Osteoblast (primary cell): ENCODE measurements around the gene CYP2A7. TPM values are rescaled to one million over a fixed set of nuclear protein-coding genes. Genes with fewer than 3 reads are reported as not detected.
A peak's percentile ranks its signal among the peaks of the same experiment; 100 is the strongest.
"Not testable (repeated sequence)": the region's sequence is repeated elsewhere in the genome, so short reads cannot be mapped to it uniquely, and the experiment has no call there.

Source experiments
- DNase-seq: peaks from one replicate; pipeline ENCODE4 v3.0.0; 2011; ENCODE audit warnings: low spot score, mixed read lengths; ENCODE audit not compliant: insufficient read length; ENCODE audit errors: missing footprints
- H2AFZ ChIP-seq: 2 replicates; pipeline ENCODE4 v1.6.0; 2011; ENCODE audit warnings: mild to moderate bottlenecking, low read length
- H3K27ac ChIP-seq: 2 replicates; pipeline ENCODE4 v1.5.1; 2011; ENCODE audit warnings: mild to moderate bottlenecking, low read depth, low read length, moderate library complexity
- H3K27me3 ChIP-seq: 2 replicates; pipeline ENCODE4 v1.6.0; 2012; ENCODE audit warnings: mild to moderate bottlenecking, control low read depth, inconsistent platforms, low read length, moderate library complexity; ENCODE audit not compliant: insufficient read depth
- H3K36me3 ChIP-seq: 2 replicates; pipeline ENCODE4 v1.5.1; 2011; ENCODE audit warnings: mild to moderate bottlenecking, low read length, control low read depth, moderate library complexity; ENCODE audit not compliant: insufficient read depth
- H3K4me1 ChIP-seq: 2 replicates; pipeline ENCODE4 v1.5.1; 2011; ENCODE audit warnings: mild to moderate bottlenecking, low read length, control low read depth, moderate library complexity; ENCODE audit not compliant: insufficient read depth
- H3K4me2 ChIP-seq: 2 replicates; pipeline ENCODE4 v1.6.0; 2011; ENCODE audit warnings: mild to moderate bottlenecking, low read length; ENCODE audit not compliant: insufficient read depth
- H3K4me3 ChIP-seq: fragments of 200-600 bp; sonication (generic); 3 replicates; pipeline ENCODE4 v1.5.1; 2012; ENCODE audit warnings: mild to moderate bottlenecking, low read length, inconsistent platforms; ENCODE audit not compliant: insufficient read depth
- H3K79me2 ChIP-seq: 2 replicates; pipeline ENCODE4 v1.6.0; 2012; ENCODE audit warnings: mild to moderate bottlenecking, low read length, control low read depth, inconsistent platforms; ENCODE audit not compliant: insufficient read depth
- H3K9me3 ChIP-seq: 2 replicates; pipeline ENCODE4 v1.5.1; 2011; ENCODE audit warnings: low read depth, low read length, control low read depth
- H4K20me1 ChIP-seq: 2 replicates; pipeline ENCODE4 v1.6.0; 2012; ENCODE audit warnings: mild to moderate bottlenecking, low read length, control low read depth; ENCODE audit not compliant: insufficient read depth
- CTCF ChIP-seq: IDR thresholded peaks from 2 replicates; pipeline ENCODE4 v1.5.1; 2011; ENCODE audit warnings: mild to moderate bottlenecking, low read depth, low read length, moderate library complexity; ENCODE audit errors: extremely low read depth
- total RNA-seq: library from RNA; depleted of rRNA; stranded (reverse); fragments of >200 nt; gene quantifications from 2 replicates; pipeline ENCODE4 v1.2.3, GENCODE V29; 2012

CYP2A7 gene
- total RNA-seq, 1 donor = not detected

- H3K27ac ChIP-seq, H3K4me2 ChIP-seq, H3K4me1 ChIP-seq, H4K20me1 ChIP-seq, DNase-seq, H3K27me3 ChIP-seq, H3K79me2 ChIP-seq, H3K36me3 ChIP-seq, H3K9me3 ChIP-seq, H2AFZ ChIP-seq, H3K4me3 ChIP-seq: not testable (repeated sequence)
These were observed 18.5 kb upstream of the CYP2A7 start for GRCh38 chr19:40900521-40900920.

GRCh38 chr19:40899964-40900363 lies 17.9 kb upstream of the CYP2A7 start:
- not testable (repeated sequence) for H3K4me3 ChIP-seq, DNase-seq, H2AFZ ChIP-seq, H3K27me3 ChIP-seq, H3K9me3 ChIP-seq, H3K27ac ChIP-seq, H3K36me3 ChIP-seq, H3K79me2 ChIP-seq, H3K4me2 ChIP-seq, H3K4me1 ChIP-seq, H4K20me1 ChIP-seq

DNA sequence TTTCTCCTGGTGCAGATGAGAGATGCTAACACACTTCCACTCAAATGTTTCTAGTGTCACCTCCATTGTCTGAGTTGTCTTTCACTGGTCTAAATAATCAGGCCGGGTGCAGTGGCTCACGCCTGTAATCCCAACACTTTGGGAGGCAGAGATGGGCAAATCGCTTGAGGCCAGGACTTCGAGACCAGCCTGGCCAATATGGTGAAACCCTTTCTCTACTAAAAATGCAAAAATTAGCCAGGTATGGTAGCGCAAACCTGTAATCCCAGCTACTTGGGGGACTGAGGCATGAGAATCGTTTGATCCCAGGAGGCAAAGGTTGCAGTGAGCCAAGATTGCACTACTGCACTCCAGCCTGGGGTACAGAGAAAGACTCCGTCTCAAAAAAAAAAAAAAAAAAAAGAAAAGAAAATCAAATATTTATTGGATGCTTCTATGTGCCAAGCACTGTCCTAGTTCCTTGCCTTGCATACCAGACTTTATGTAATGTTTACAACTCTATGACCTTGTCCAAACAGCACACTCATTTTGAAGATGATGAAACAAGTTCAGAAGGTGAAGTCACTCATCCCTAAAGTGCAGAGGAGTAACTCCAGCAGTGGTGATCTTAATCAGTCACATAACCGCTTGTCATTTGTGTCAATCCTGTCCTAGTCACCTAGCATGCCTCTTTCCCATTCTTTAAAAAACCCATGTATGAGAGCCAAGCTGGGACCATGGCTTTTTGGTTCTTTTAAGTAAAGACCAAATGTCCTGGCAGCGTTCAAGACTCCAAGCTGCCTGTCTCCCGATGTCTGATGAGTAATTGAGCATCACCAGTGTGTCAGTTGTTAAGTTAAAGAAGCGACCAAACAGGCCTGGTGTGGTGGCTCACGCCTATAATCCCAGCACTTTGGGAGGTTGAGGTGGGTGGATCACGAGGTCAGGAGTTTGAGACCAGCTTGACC lies 15.1 kb upstream of the CYP2A7 start:
- not testable (repeated sequence) for H3K36me3 ChIP-seq, H4K20me1 ChIP-seq, H3K79me2 ChIP-seq, H3K27me3 ChIP-seq, H3K4me2 ChIP-seq, H3K4me3 ChIP-seq, H3K4me1 ChIP-seq, H2AFZ ChIP-seq, H3K27ac ChIP-seq, H3K9me3 ChIP-seq
- DNase-seq = peak; percentile 9

DNA sequence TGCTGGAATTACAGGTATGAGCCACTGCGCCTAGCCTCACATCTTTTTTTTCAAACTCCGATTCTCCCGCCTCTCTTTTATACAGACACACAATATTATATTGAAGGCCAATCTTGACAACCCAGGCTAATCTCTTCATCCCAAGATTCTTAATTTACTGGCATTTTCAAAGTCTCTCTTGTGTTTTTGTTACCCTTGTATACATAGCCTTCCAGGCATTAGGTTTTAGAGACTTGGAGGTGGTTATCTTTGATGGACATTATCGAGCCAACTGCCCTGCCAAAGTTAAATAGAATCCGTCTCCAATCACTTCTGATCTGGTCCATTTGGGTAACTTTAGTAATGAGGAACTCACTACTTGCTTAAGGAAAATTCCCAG lies 14.4 kb upstream of the CYP2A7 start:
- no peak overlapping the region for H3K27ac ChIP-seq
- DNase-seq = no peak
- H2AFZ ChIP-seq = no peak overlapping the region
- no peaks in the 10 kb centered on the region for H3K79me2 ChIP-seq
- no peak overlapping the region for H3K4me3 ChIP-seq
- H3K4me2 ChIP-seq = no peak overlapping the region
- TF ChIP-seq CTCF = no peak
- no peaks in the 10 kb centered on the region for H4K20me1 ChIP-seq
- H3K4me1 ChIP-seq = no peaks in the 10 kb centered on the region
- no peaks in the 10 kb centered on the region for H3K27me3 ChIP-seq
- no peaks in the 10 kb centered on the region for H3K9me3 ChIP-seq
- no peaks in the 10 kb centered on the region for H3K36me3 ChIP-seq

GRCh38 chr19:40893112-40893511 lies 11.1 kb upstream of the CYP2A7 start:
- Histone ChIP-seq H3K4me1 (no peaks in the 10 kb centered on the region), H3K27ac (no peak overlapping the region), H3K79me2 (no peaks in the 10 kb centered on the region), H3K9me3 (no peaks in the 10 kb centered on the region), H3K27me3 (no peaks in the 10 kb centered on the region), H2AFZ (no peak overlapping the region), H3K36me3 (no peaks in the 10 kb centered on the region), H4K20me1 (no peaks in the 10 kb centered on the region), H3K4me3 (no peak overlapping the region), H3K4me2 (no peak overlapping the region)
- TF ChIP-seq CTCF = no peak
- DNase-seq = no peak
